ENCODE measurements around the gene TCERG1L.

TCERG1L gene

GRCh38 chr10:131346456-131346855 lies 34.9 kb upstream of the TCERG1L start:
- no peak for TF ChIP-seq CTCF (IDR thresholded peaks at IDR 0.05)
- Histone ChIP-seq H2AFZ (no peak overlapping the region), H3K36me3 (ENCODE audit: control insufficient read depth, insufficient read depth, low read length) (no peaks in the 10 kb centered on the region), H3K79me2 (no peaks in the 10 kb centered on the region), H3K4me3 (ENCODE audit: low read depth, low read length) (no peak overlapping the region), H3K27me3 (ENCODE audit: control insufficient read depth, insufficient read depth, low read length) (no peaks in the 10 kb centered on the region), H3K9ac (no peak overlapping the region), H3K9me3 (ENCODE audit: control insufficient read depth, low read length) (no peaks in the 10 kb centered on the region), H3K27ac (no peak overlapping the region), H3K4me1 (no peaks in the 10 kb centered on the region), H3K4me2 (ENCODE audit: low read length) (no peak overlapping the region)

- H3K79me2 ChIP-seq: no peaks in the 10 kb centered on the region
- no peak overlapping the region for H3K27ac ChIP-seq
- no peak overlapping the region for H3K9ac ChIP-seq
- H3K36me3 ChIP-seq (ENCODE audit: control insufficient read depth, insufficient read depth, low read length): no peaks in the 10 kb centered on the region
- H3K9me3 ChIP-seq (ENCODE audit: control insufficient read depth, low read length): no peaks in the 10 kb centered on the region
- no peaks in the 10 kb centered on the region for H3K4me1 ChIP-seq
- H2AFZ ChIP-seq: no peak overlapping the region
- no peaks in the 10 kb centered on the region for H3K27me3 ChIP-seq (ENCODE audit: control insufficient read depth, insufficient read depth, low read length)
- no peak overlapping the region for H3K4me2 ChIP-seq (ENCODE audit: low read length)
- TF ChIP-seq CTCF (IDR thresholded peaks at IDR 0.05): no peak
- H3K4me3 ChIP-seq (ENCODE audit: low read depth, low read length): no peak overlapping the region
Measured at GRCh38 chr10:131345691-131346090, 34.2 kb upstream of the TCERG1L start.

GRCh38 chr10:131344747-131345146 lies 33.2 kb upstream of the TCERG1L start:
- H3K36me3 ChIP-seq (ENCODE audit: control insufficient read depth, insufficient read depth, low read length): no peaks in the 10 kb centered on the region
- no peaks in the 10 kb centered on the region for H3K27me3 ChIP-seq (ENCODE audit: control insufficient read depth, insufficient read depth, low read length)
- no peaks in the 10 kb centered on the region for H3K79me2 ChIP-seq
- no peak overlapping the region for H2AFZ ChIP-seq
- H3K4me3 ChIP-seq (ENCODE audit: low read depth, low read length): no peak overlapping the region
- no peaks in the 10 kb centered on the region for H3K9me3 ChIP-seq (ENCODE audit: control insufficient read depth, low read length)
- no peak overlapping the region for H3K27ac ChIP-seq
- H3K4me2 ChIP-seq (ENCODE audit: low read length): no peak overlapping the region
- H3K4me1 ChIP-seq: no peaks in the 10 kb centered on the region
- no peak overlapping the region for H3K9ac ChIP-seq
- no peak for TF ChIP-seq CTCF (IDR thresholded peaks at IDR 0.05)

- H3K27ac ChIP-seq: no peak overlapping the region
- no peaks in the 10 kb centered on the region for H3K36me3 ChIP-seq (ENCODE audit: control insufficient read depth, insufficient read depth, low read length)
- H3K9me3 ChIP-seq (ENCODE audit: control insufficient read depth, low read length): no peaks in the 10 kb centered on the region
- H3K79me2 ChIP-seq: no peaks in the 10 kb centered on the region
- H3K4me2 ChIP-seq (ENCODE audit: low read length): no peak overlapping the region
- TF ChIP-seq CTCF (IDR thresholded peaks at IDR 0.05): no peak
- H3K4me1 ChIP-seq: no peaks in the 10 kb centered on the region
- H2AFZ ChIP-seq: no peak overlapping the region
- no peaks in the 10 kb centered on the region for H3K27me3 ChIP-seq (ENCODE audit: control insufficient read depth, insufficient read depth, low read length)
- no peak overlapping the region for H3K9ac ChIP-seq
- H3K4me3 ChIP-seq (ENCODE audit: low read depth, low read length): no peak overlapping the region
Measured at GRCh38 chr10:131337741-131338140, 26.2 kb upstream of the TCERG1L start.

- no peaks in the 10 kb centered on the region for H3K9me3 ChIP-seq (ENCODE audit: control insufficient read depth, low read length)
- H3K4me1 ChIP-seq: no peaks in the 10 kb centered on the region
- no peak overlapping the region for H3K4me3 ChIP-seq (ENCODE audit: low read depth, low read length)
- H3K9ac ChIP-seq: no peak overlapping the region
- no peaks in the 10 kb centered on the region for H3K79me2 ChIP-seq
- H3K36me3 ChIP-seq (ENCODE audit: control insufficient read depth, insufficient read depth, low read length): no peaks in the 10 kb centered on the region
- H3K27me3 ChIP-seq (ENCODE audit: control insufficient read depth, insufficient read depth, low read length): no peaks in the 10 kb centered on the region
- H3K27ac ChIP-seq: no peak overlapping the region
- no peak for TF ChIP-seq CTCF (IDR thresholded peaks at IDR 0.05)
- H2AFZ ChIP-seq: no peak overlapping the region
- H3K4me2 ChIP-seq (ENCODE audit: low read length): no peak overlapping the region
Measured at GRCh38 chr10:131332821-131333220, 21.3 kb upstream of the TCERG1L start.
